ENCODE results near the gene ORC3. TPM values are rescaled to one million over a fixed set of nuclear protein-coding genes. Genes with fewer than 3 reads are reported as not detected.
"Not testable (repeated sequence)": the region's sequence is repeated elsewhere in the genome, so short reads cannot be mapped to it uniquely, and the experiment has no call there.

The ORC3 gene
- total RNA-seq, 1 experiment from 2014 or later: 46.5 TPM

- TF ChIP-seq EZH2 (IDR thresholded peaks at IDR 0.05; ENCODE audit: borderline replicate concordance, low read depth, low read length, poor library complexity, severe bottlenecking): no peak
- TF ChIP-seq CTCF (conservative IDR thresholded peaks at IDR 0.05; ENCODE audit: low read depth, low read length): no peak
- intact Hi-C loops (cut with micrococcal nuclease; ENCODE audit: unreplicated experiment): loop anchor here (5.0 to 10.0 kb wide), 2 partner anchors 110 to 228 kb away; partner anchors contain the start of genes ORC3 and SLC35A1
- Histone ChIP-seq H3K9me3 (ENCODE audit: low read depth, low read length, poor library complexity, severe bottlenecking) (no peaks in the 10 kb centered on the region), H3K4me1 (ENCODE audit: insufficient read depth, low read length, poor library complexity, severe bottlenecking) (peaks cover 15% of the 10 kb centered on the region), H3K27ac (ENCODE audit: low read depth, low read length, poor library complexity, severe bottlenecking) (peak overlapping the region; percentile 96), H3K27me3 (replicated peaks; ENCODE audit: insufficient read depth, low read depth, low read length, poor library complexity) (no peaks in the 10 kb centered on the region), H3K4me3 (ENCODE audit: low read depth, low read length, poor library complexity, severe bottlenecking) (peak overlapping the region; percentile 94), H3K36me3 (ENCODE audit: insufficient read depth, low read length, poor library complexity, severe bottlenecking) (no peaks in the 10 kb centered on the region)
- TSS peak; percentile 82 for BruUV-seq (replicated peaks)
- DNase-seq (ENCODE audit: low spot score): peak; percentile 73
- CTCF ChIA-PET: no interaction called here
- POLR2A ChIA-PET (ENCODE audit: low non-redundant PET): no interaction called here
Observed at GRCh38 chr6:87702589-87702945, 112.6 kb downstream of the ORC3 start.

GRCh38 chr6:87703039-87703438, 113.1 kb downstream of the ORC3 start:
- CTCF ChIA-PET: not testable (repeated sequence)

GRCh38 chr6:87705070-87705691, 115.2 kb downstream of the ORC3 start:
- TF ChIP-seq CTCF (conservative IDR thresholded peaks at IDR 0.05; ENCODE audit: low read depth, low read length) (no peak), EZH2 (IDR thresholded peaks at IDR 0.05; ENCODE audit: borderline replicate concordance, low read depth, low read length, poor library complexity, severe bottlenecking) (no peak)
- no peaks in the 10 kb centered on the region for H3K27me3 ChIP-seq (replicated peaks; ENCODE audit: insufficient read depth, low read depth, low read length, poor library complexity)
- CTCF ChIA-PET: no interaction called here
- no peak overlapping the region for H3K4me3 ChIP-seq (ENCODE audit: low read depth, low read length, poor library complexity, severe bottlenecking)
- H3K4me1 ChIP-seq (ENCODE audit: insufficient read depth, low read length, poor library complexity, severe bottlenecking): peaks cover 6% of the 10 kb centered on the region
- no peak for DNase-seq (ENCODE audit: low spot score)
- POLR2A ChIA-PET (ENCODE audit: low non-redundant PET): no interaction called here
- no TSS peak for BruUV-seq (replicated peaks)
- intact Hi-C loops (cut with micrococcal nuclease; ENCODE audit: unreplicated experiment): loop anchor here (10.0 kb wide), 1 partner anchor 230 kb away; the partner anchor contains the start of gene SLC35A1
- no peaks in the 10 kb centered on the region for H3K9me3 ChIP-seq (ENCODE audit: low read depth, low read length, poor library complexity, severe bottlenecking)
- no peak overlapping the region for H3K27ac ChIP-seq (ENCODE audit: low read depth, low read length, poor library complexity, severe bottlenecking)
- no peaks in the 10 kb centered on the region for H3K36me3 ChIP-seq (ENCODE audit: insufficient read depth, low read length, poor library complexity, severe bottlenecking)

More at GRCh38 chr6:87703039-87703438, 113.1 kb downstream of the ORC3 start:
- POLR2A ChIA-PET (ENCODE audit: low non-redundant PET); H3K9me3 ChIP-seq (ENCODE audit: low read depth, low read length, poor library complexity, severe bottlenecking); BruUV-seq (replicated peaks); H3K36me3 ChIP-seq (ENCODE audit: insufficient read depth, low read length, poor library complexity, severe bottlenecking); H3K27me3 ChIP-seq (replicated peaks; ENCODE audit: insufficient read depth, low read depth, low read length, poor library complexity); DNase-seq (ENCODE audit: low spot score): not testable (repeated sequence)
- intact Hi-C loops (cut with micrococcal nuclease; ENCODE audit: unreplicated experiment): loop anchor here (5.0 to 10.0 kb wide), 2 partner anchors 111 to 228 kb away; partner anchors contain the start of genes ORC3 and SLC35A1
- H3K4me1 ChIP-seq (ENCODE audit: insufficient read depth, low read length, poor library complexity, severe bottlenecking): peaks cover 10% of the 10 kb centered on the region
- H3K27ac ChIP-seq (ENCODE audit: low read depth, low read length, poor library complexity, severe bottlenecking): peak overlapping the region; percentile 96
- peak overlapping the region; percentile 94 for H3K4me3 ChIP-seq (ENCODE audit: low read depth, low read length, poor library complexity, severe bottlenecking)
